Esophagus muscularis mucosa (tissue), 3 donors: ENCODE results near the gene SST.
"Not testable (repeated sequence)": the region's sequence is repeated elsewhere in the genome, so short reads cannot be mapped to it uniquely, and the experiment has no call there.

Experiments used
- CTCF ChIP-seq, 3 experiments: fragments of 200-600 bp in 2 of 3; fragments of 450-650 bp in 1 of 3; sonication (generic) in 2 of 3; IDR thresholded peaks; one replicate each; pipeline ENCODE4 v1.5.1; 2017 to 2019; ENCODE audit warnings: antibody characterized with exemption in 3 of 3, mild to moderate bottlenecking in 2 of 3, moderate library complexity in 1 of 3
- POLR2A ChIP-seq: fragments of 450-650 bp; IDR thresholded peaks from one replicate; pipeline ENCODE4 v1.6.1; 2017; ENCODE audit warnings: antibody characterized with exemption, moderate library complexity, mild to moderate bottlenecking, low read depth
- POLR2AphosphoS5 ChIP-seq, 2 donors: sonication (generic); formaldehyde crosslinking; IDR thresholded peaks; one replicate each; pipeline ENCODE4 v1.6.1; 2017; ENCODE audit warnings: antibody characterized with exemption in 2 of 2

GRCh38 chr3:187645379-187645778, 24.8 kb downstream of the SST start:
- not testable (repeated sequence) for TF ChIP-seq CTCF (IDR thresholded peaks at IDR 0.05); POLR2A; POLR2AphosphoS5 (IDR thresholded peaks at IDR 0.05)
